22Rv1 (cell line): Measurements from ENCODE around the gene ZNF423.

Experiments used
- H3K27ac ChIP-seq: fragments of 450-650 bp; 2 replicates; pipeline ENCODE4 v1.5.1; 2017
- CTCF ChIP-seq: fragments of 450-650 bp; IDR thresholded peaks from 2 replicates; pipeline ENCODE4 v1.5.1; 2017; ENCODE audit warnings: mild to moderate bottlenecking
- ZFX ChIP-seq: fragments of 450-650 bp; IDR thresholded peaks from 2 replicates; pipeline ENCODE4 v1.6.1; 2017; ENCODE audit warnings: antibody characterized with exemption, borderline replicate concordance

The ZNF423 gene

GRCh38 chr16:49590166-49590871 is 265.6 kb downstream of the ZNF423 start:
- TF ChIP-seq CTCF = no peak
- no peak for TF ChIP-seq ZFX
- no peak overlapping the region for H3K27ac ChIP-seq

- no peak overlapping the region for H3K27ac ChIP-seq
- TF ChIP-seq ZFX (no peak), CTCF (no peak)
These were observed 266.3 kb downstream of the ZNF423 start for GRCh38 chr16:49589544-49590031.

- H3K27ac ChIP-seq = no peak overlapping the region
- TF ChIP-seq ZFX = no peak
- TF ChIP-seq CTCF = no peak
These were observed 267.1 kb downstream of the ZNF423 start for GRCh38 chr16:49588729-49589384.

- TF ChIP-seq CTCF = no peak
- TF ChIP-seq ZFX = no peak
- H3K27ac ChIP-seq = no peak overlapping the region
These were observed 267.9 kb downstream of the ZNF423 start for GRCh38 chr16:49588026-49588425.

GRCh38 chr16:49587511-49587910 is 268.4 kb downstream of the ZNF423 start:
- H3K27ac ChIP-seq = no peak overlapping the region
- TF ChIP-seq ZFX (no peak), CTCF (no peak)

- TF ChIP-seq ZFX = no peak
- TF ChIP-seq CTCF = no peak
- H3K27ac ChIP-seq = no peak overlapping the region
These were observed 269.2 kb downstream of the ZNF423 start for GRCh38 chr16:49586466-49587450.
